Measurements from ENCODE around the gene CCDC134. TPM values are rescaled to one million over a fixed set of nuclear protein-coding genes. Genes with fewer than 3 reads are reported as not detected.

Gene CCDC134
- total and polyA plus RNA-seq, 9 of the 15 experiments (the other 6 are each of a cell fraction or from before 2014, with no cell fraction given), result 0.56 to 11.9 (median 5.3) TPM

- TF ChIP-seq ZNF431 (CRISPR knock-in tag; IDR thresholded peaks at IDR 0.05), result no peak
- no peak for TF ChIP-seq KAT2B (IDR thresholded peaks at IDR 0.05; ENCODE audit: low read depth, low read length)
- no peak for TF ChIP-seq KLF13 (tag; IDR thresholded peaks at IDR 0.05; ENCODE audit: borderline replicate concordance, low read depth)
- TF ChIP-seq SMC3 (conservative IDR thresholded peaks at IDR 0.05; ENCODE audit: insufficient read depth, low read depth, low read length), result no peak
- TF ChIP-seq ZNF830 (CRISPR knock-in tag; IDR thresholded peaks at IDR 0.05), result no peak
- TF ChIP-seq SUPT5H (IDR thresholded peaks at IDR 0.05), result no peak
- TF ChIP-seq BRD4 (IDR thresholded peaks at IDR 0.05), result no peak
- no peak for TF ChIP-seq POLR2A (conservative IDR thresholded peaks at IDR 0.05)
- TF ChIP-seq ZZZ3 (IDR thresholded peaks at IDR 0.05), result no peak
- no peak for TF ChIP-seq ARID3B (CRISPR knock-in tag; IDR thresholded peaks at IDR 0.05; ENCODE audit: borderline replicate concordance)
- no peak for TF ChIP-seq IFI16 (CRISPR knock-in tag; IDR thresholded peaks at IDR 0.05)
- no peak for TF ChIP-seq ELF1 (tag; IDR thresholded peaks at IDR 0.05)
- TF ChIP-seq FOS (IDR thresholded peaks at IDR 0.05; ENCODE audit: extremely low read depth, insufficient read length), result no peak
- no peak for TF ChIP-seq PCBP2 (IDR thresholded peaks at IDR 0.05; ENCODE audit: low read depth, low read length, poor library complexity, severe bottlenecking)
- no peak for TF ChIP-seq OTX1 (CRISPR knock-in tag; IDR thresholded peaks at IDR 0.05)
- TF ChIP-seq ID3 (CRISPR knock-in tag; IDR thresholded peaks at IDR 0.05), result no peak
- no peak for TF ChIP-seq ID3 (tag; IDR thresholded peaks at IDR 0.05)
- TF ChIP-seq CXXC5 (CRISPR knock-in tag; IDR thresholded peaks at IDR 0.05), result peak; percentile 78
- no peak for TF ChIP-seq EWSR1 (IDR thresholded peaks at IDR 0.05; ENCODE audit: borderline replicate concordance, low read depth, partially characterized antibody)
- no peak for TF ChIP-seq NFE2L1 (tag; IDR thresholded peaks at IDR 0.05; ENCODE audit: borderline replicate concordance, low read depth)
- no peak for TF ChIP-seq THRA (IDR thresholded peaks at IDR 0.05)
- TF ChIP-seq ZNF584 (CRISPR knock-in tag; IDR thresholded peaks at IDR 0.05; ENCODE audit: low read depth), result 0 out of 2 replicates have a peak, but pooled peaks have one; percentile 42
- no peak for TF ChIP-seq ZBTB1 (CRISPR knock-in tag; IDR thresholded peaks at IDR 0.05; ENCODE audit: borderline replicate concordance, low read depth)
- TF ChIP-seq RNF2 (IDR thresholded peaks at IDR 0.05), result peak; percentile 69
- 0 out of 2 replicates have a peak, but pooled peaks have one; percentile 44 for TF ChIP-seq HEY1 (CRISPR knock-in tag; IDR thresholded peaks at IDR 0.05; ENCODE audit: borderline replicate concordance)
- no peak for TF ChIP-seq NFYB (IDR thresholded peaks at IDR 0.05; ENCODE audit: extremely low read depth, insufficient read length)
- no peak for TF ChIP-seq TARDBP (IDR thresholded peaks at IDR 0.05)
Observed at GRCh38 chr22:41845380-41846267, 45.1 kb downstream of the CCDC134 start (continued).

Data from K562 (cell line).